HG03139 (cell line): ENCODE measurements around the gene TXNDC16.
"Not testable (repeated sequence)": the region's sequence is repeated elsewhere in the genome, so short reads cannot be mapped to it uniquely, and the experiment has no call there.

Source experiments
- ATAC-seq: cut with Tn5 transposase; IDR thresholded peaks from one replicate; pipeline ENCODE4 v1.9.1; 2021; ENCODE audit not compliant: unreplicated experiment

Gene TXNDC16

DNA sequence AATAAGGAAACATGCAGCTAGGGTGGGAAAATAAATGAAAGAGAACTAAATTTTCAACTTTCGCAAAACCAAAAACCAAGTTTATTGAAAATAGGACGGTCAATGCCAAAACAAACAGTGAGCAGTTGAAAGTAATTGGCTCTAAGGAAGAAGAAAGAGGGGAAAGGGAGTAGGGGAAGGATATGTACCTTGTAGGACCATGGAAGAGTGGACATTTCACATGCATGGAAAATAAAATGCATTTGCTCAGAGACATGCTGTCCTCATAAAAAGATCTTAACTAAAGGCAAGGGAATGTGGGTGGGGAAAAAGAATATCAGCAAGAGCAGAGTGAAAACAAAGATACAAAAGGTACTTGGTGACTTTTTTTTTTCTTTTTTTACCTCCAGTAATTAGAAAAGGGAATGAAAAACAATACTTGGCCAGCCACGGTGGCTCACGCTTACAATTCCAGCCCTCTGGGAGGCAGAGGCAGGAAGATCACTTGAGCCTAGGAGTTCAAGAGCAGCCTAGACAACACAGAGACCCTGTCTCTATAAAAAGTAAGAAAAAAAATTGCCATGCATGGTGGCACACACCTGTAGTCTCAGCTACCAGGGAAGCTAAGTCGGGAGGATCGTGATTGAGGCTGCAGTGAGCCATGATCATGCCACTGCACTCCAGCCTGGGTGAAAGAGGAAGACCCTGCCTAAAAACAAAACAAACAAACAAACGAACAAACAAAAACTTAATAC is 6.6 kb downstream of the TXNDC16 start:
- ATAC-seq = no peak

GRCh38 chr14:52538623-52539022 is 13.7 kb downstream of the TXNDC16 start:
- ATAC-seq = no peak

DNA sequence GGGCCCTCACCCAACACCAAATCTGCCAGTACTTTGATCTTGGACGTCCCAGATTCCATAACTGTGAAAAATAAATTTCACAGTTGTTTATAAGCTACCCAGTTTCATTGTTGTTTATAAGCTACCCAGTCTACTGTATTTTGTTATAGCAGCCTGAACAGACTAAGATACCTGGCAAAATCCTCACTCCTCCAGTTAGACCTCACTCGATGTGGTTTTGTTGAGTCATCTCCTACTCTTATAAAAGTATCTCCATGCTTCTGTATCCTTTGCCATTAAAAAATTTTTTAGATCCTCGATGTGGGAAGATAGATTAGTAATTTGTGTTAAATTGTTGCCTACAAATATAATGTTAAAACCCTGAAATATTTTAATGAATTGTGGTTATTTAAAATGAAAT is 16.0 kb downstream of the TXNDC16 start:
- no peak for ATAC-seq

GRCh38 chr14:52531481-52531880 is 20.8 kb downstream of the TXNDC16 start:
- no peak for ATAC-seq

DNA sequence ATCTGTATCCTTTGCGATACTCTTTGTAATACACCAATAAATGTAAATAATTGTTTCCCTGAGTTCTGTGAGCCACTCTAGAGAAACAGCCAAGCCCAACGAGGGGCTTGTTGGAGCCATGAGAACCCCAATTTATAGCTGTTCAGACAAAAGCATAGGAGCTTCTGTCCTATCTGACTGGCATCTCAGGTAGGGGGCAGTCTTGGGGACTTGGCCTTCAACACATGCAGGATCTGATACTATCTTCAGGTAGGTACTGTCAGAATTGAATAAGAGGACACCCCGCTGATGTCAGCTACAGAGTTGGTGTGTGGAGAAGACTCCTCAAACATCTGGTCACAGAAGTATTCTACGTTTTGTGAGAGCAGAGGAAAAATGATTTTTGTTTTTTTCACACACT is 25.3 kb downstream of the TXNDC16 start:
- no peak for ATAC-seq

DNA sequence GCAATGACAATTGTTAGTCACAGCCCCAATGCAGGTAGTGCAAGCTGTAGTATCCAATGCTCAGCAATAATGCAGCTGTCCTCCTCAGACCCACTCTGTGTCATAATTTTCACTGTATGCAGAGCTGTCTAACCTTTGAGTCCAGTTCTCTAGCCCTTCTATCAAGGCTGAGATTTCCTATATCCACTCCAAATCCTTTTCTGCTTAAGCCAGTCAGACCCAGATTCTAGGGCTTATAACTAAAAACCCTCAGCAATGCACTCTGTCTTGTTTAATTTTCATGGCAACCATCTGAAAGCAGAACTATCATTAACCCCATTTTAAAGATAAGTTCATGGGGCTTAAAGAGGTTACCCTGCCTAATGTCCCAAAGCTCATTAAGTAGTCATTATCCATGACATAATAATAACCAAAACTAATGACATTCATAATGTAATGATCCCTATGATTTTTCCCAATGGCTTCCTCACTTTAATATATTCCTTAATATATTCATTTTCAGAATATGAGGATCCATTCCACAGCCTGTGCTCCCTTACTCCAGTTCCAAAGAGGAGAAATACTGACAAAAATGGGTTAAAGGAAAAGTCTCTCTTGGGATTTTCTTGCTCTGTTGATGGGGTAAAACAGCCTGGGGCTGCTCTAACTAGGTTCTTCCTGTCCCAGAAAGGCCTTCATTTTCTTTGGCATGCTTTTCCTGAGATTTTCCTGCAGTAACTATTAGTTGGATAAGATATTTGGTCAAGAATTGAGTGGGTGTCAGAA is 29.5 kb downstream of the TXNDC16 start:
- no peak for ATAC-seq

- ATAC-seq = no peak
Observed at GRCh38 chr14:52522033-52522432, 30.3 kb downstream of the TXNDC16 start.

DNA sequence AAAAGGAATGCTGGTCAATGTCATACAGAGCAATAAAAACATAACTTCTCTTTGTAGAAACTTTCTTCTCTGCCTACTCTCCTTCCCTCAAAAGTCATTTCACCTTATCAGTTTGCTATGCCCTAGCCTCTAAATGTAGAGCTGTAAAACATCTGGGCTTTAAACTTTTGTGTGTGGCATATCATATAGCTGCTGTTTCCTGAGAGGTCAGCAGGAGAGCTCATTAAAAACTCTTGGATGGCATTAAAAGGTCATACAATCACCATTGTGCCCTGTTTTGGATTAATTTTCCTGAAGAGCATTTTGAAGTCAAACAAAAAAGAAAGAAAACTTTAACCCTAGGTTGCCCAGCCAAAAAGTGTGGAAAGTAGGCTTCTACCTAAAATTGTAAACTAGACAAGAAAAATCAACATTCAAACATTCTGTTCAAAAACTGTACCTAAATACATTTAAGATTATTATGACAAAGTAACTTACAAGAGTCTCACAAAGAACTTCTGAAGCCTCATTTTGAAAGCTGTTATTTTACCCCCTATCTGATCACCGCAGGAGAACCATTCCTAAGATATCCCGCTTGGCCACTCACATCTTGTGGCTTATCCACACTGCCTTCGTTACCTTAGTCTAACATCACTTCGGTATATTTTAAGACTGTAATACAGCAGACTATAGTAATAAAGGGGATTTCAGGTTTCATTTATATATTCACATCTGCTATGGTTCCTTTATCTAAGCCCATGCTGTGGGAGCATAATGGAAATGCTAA is 38.1 kb downstream of the TXNDC16 start:
- ATAC-seq = no peak

- no peak for ATAC-seq
Observed at GRCh38 chr14:52513249-52513648, 39.1 kb downstream of the TXNDC16 start.

- no peak for ATAC-seq
Observed at GRCh38 chr14:52494444-52494843, 57.9 kb downstream of the TXNDC16 start.

GRCh38 chr14:52485350-52485960 is 66.8 kb downstream of the TXNDC16 start:
- no peak for ATAC-seq

GRCh38 chr14:52481864-52482263 is 70.4 kb downstream of the TXNDC16 start:
- ATAC-seq = no peak

GRCh38 chr14:52473557-52473956 is 78.7 kb downstream of the TXNDC16 start:
- no peak for ATAC-seq

- ATAC-seq = no peak
Observed at GRCh38 chr14:52472728-52473127, 79.6 kb downstream of the TXNDC16 start.

DNA sequence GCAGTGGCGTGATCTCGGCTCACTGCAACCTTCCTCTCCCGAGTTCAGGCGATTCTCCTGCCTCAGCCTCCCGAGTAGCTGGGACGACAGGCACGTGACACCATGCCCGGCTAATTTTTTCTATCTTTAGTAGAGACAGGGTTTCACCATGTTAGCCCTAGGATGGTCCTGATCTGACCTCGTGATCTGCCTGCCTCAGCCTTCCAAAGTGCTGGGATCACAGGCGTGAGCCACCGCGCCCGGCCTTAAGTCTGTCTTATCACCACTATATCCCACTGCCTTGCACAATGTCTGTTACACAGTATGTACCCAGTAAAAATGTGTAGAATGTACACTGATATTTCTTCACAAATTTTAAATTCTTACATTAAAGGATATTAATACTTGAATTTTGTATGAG is 80.1 kb downstream of the TXNDC16 start:
- ATAC-seq = not testable (repeated sequence)

- no peak for ATAC-seq
Observed at GRCh38 chr14:52467515-52468266, 84.6 kb downstream of the TXNDC16 start.

DNA sequence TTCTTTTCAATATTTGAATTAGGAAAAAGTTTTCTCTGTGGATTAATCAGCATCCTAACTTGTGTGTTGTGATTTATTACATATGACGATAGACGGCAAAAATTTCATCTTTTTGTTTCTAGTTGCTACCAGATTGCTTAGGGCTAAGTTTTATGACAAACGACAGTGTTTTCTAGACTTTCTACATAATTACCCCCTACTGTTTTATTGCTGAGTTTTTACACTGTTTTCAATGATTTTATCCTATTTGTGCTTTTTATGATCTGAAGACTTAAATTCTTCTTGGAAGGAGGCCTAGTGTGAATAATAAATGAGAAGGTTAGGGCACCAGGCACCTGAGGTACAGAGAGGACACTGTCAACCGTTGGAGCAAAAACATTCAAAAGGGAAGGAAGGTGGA is 88.1 kb downstream of the TXNDC16 start:
- no peak for ATAC-seq

GRCh38 chr14:52463375-52463774 is 88.9 kb downstream of the TXNDC16 start:
- no peak for ATAC-seq

DNA sequence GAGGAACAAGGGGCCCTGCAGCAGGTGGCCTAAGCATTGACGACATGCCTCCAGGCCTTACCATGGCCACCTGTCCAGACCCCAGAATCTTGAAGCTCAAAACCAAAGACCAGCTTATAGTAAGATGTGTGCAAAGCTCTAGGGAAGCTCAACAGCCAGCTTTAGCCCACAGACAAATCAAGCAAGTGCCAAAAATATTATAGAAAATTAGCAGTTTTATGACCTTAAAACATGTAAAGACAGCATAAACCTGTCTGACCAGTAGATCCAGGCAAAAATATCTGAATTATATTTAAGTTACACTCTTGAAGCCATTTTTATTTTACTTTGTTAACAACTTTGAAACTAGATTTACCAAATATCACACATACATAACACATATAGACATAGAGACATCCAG is 90.6 kb downstream of the TXNDC16 start:
- ATAC-seq = no peak

DNA sequence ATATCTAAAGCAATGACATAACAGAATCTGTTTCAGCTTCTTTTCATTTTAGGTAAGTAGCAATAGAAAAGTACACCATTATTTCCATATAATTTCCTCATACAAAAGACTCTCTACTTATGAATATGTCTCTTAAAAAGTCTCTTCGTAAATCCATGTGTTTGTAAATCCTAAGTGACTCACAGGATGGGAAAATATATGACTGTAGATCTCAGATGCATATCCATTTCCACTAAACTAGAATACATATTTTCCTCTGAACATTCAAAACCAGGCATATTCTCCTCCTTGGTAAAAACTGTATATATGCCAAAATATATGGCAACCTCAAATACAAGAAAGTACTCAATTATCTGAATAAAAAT is 93.6 kb downstream of the TXNDC16 start:
- ATAC-seq = no peak

GRCh38 chr14:52457411-52457810 is 94.9 kb downstream of the TXNDC16 start:
- ATAC-seq = no peak
